Measurements from ENCODE around the gene FOLH1.
"Not testable (repeated sequence)": the region's sequence is repeated elsewhere in the genome, so short reads cannot be mapped to it uniquely, and the experiment has no call there.

GRCh38 chr11:49185597-49185996 is 22.8 kb downstream of the FOLH1 start:
- not testable (repeated sequence) for TF ChIP-seq CTCF (IDR thresholded peaks at IDR 0.05; ENCODE audit: borderline replicate concordance, extremely low read depth, low read length, poor library complexity, severe bottlenecking); EZH2 (IDR thresholded peaks at IDR 0.05; ENCODE audit: borderline replicate concordance, low read depth, low read length, severe bottlenecking)
